Suppressor macrophage (primary cell): ENCODE data around the gene ZNF511.
A peak's percentile ranks its signal among the peaks of the same experiment; 100 is the strongest.
"Not testable (repeated sequence)": the region's sequence is repeated elsewhere in the genome, so short reads cannot be mapped to it uniquely, and the experiment has no call there.

Experiments used
- DNase-seq, 4 experiments: peaks; one replicate each; pipeline ENCODE4 v3.0.0-alpha.2; 2020 to 2022
- total RNA-seq, 17 experiments: gene quantifications; one replicate each; lab custom pipeline; 2026; ENCODE audit warnings: mixed read lengths in 6 of 17, inconsistent platforms in 3 of 17; lab: John Stamatoyannopoulos, UW

Gene ZNF511, protein sequence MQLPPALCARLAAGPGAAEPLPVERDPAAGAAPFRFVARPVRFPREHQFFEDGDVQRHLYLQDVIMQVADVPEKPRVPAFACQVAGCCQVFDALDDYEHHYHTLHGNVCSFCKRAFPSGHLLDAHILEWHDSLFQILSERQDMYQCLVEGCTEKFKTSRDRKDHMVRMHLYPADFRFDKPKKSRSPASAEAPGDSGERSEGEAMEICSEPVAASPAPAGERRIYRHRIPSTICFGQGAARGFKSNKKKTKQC
- total RNA-seq, result 1.1 to 11.0 (median 5.0) reads per million in 17 experiments

DNA sequence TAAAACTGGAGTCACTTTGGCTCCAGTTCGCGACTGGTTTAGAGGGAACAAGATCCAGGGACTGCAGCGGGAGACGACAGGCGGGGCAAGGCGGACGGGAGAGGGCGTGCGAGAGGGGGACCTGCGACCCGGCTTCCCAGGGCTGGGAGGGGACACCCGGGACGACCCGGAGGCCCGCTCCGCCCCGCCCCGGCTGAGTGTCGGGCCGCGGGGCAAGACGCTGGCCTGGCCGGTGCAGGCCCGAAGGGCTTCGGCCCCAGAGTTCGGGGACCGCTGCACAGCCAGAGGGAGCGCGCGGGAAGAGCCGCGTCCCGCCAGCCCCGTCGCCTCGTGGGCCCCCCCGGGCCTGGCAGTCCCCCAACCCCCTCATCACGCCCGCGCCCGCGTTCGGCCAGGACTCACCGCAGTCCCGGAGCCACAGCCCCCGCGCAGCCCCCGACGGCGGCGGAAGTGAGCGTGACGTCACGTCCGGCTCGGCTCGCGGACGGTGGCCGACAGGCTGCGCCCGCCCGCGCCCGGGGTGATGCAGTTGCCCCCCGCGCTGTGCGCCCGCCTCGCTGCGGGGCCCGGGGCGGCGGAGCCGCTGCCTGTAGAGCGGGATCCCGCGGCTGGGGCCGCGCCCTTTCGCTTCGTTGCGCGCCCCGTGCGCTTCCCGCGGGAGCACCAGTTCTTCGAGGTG is at the start of gene ZNF511, which contains the start of gene TUBGCP2:
ZNF511 (plus strand) TSS at position 494 of the 679 bp plus-strand sequence; CDS start at position 524, 30 bp downstream.
TUBGCP2 (minus strand) TSS at position 452 of the 679 bp plus-strand sequence. CDS start 5,931 bp downstream, outside the sequence.
- DNase-seq, result peak; percentile 93 to 96 (median 95)

DNA sequence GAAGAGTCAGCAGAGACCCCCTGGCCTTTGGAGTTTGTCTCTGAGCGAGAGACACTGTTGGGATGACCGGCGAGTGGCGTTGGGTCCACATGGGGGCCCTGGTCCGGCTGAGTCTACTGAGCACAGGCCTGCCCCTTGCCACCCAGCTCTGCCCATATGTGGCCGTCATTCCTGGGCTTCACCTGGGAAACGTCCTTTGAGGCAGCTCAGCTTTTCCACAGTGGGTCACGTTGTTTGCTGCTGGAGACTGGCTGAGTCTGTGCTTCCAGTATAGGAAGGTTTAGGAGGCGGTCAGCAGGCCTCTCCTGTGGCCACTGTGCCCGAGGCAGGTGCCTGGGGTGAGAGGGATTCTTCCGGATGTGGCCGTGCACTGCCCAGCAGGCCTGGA is 49.1 kb upstream of the ZNF511 start:
- no peak for DNase-seq

DNA sequence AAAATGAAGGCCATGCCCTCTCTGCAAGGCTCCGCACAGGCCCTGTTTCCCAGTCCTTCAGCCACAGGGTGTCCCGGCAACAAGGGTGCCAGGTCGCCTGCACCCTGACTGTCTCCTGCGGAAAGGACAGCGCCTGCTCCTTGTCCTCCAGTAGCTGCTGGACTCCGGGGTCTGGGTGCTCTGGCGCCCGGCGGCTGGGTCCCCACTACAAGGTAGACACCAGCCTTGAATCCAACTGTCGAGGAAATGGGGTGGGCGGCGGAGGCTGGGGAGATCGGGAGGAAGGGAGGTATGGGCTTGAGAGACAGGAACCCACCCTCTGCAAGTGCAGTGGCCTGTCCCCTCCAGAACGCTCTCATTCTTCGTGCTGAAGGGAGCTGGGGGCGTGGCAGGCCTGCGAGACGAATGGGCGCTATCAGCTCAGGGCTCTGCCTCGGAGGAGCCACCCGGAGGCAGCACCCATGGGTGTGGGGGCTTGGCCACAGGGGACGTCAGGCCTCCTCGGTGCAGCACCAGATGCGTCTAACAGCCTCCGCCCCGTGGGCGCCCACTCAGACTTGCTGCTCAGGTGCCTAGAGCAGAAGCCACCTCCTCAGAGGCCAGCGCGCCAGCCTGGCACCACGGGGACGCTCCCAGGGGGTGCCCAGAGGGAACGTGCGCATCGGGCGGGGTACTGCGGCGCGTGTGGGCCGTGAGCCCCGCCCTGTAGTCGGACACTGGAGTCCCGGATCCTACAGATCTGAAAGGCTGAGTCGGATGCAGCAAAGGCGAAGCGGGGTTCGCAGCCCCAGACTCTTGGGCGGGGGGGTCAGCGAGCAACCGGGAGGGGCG is 47.6 kb upstream of the ZNF511 start:
- peak; percentile 76 to 89 (median 81) for DNase-seq

DNA sequence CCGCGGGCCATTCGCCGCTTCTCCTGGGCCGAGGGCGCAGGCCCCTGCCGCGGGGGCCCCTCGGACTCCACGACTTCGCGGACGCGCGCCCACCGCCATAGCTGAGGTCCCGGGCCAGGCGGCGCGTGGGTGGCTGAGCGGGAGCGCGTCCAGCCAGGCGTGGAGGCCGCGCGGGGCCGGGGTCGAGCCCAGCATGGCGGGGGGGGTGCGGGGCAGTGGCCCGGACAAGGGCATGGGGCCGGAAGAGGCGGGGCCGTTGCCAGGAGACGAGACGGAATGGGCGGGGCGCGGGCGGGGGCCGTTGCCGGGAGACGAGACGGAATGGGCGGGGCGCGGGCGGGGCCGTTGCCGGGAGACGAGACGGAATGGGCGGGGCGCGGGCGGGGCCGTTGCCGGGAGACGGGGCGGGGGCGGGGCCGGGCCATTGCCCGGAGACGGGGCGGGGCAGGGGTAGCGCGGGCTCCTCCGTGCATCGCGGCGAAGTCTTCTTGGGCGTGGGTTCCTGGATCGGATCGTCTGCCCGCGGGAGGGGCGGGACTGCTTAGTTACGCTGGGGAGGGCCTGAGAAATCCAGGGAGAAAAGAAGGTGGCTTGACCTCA is 46.9 kb upstream of the ZNF511 start:
- DNase-seq, result peak; percentile 80 to 93 (median 88)

DNA sequence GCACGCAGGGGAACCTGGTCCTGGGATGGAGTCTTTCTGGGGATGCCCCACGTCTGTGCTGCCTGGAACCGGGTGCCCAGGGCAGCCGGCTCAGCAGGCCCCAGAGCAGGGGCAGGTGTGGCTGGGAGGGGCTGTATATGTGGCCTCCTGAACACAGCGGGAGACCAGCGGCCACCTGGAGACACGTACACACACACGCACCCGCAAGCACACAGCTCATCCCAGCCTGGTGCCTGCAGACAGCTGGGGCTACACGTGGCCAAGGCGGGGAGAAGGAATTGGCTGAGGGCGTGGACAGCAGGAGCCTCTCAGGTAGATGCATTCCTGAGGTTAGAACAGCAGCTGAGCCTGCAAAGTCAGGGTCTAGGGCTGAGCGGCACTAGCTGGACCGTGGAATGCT is 46.0 kb upstream of the ZNF511 start:
- DNase-seq, result no peak

DNA sequence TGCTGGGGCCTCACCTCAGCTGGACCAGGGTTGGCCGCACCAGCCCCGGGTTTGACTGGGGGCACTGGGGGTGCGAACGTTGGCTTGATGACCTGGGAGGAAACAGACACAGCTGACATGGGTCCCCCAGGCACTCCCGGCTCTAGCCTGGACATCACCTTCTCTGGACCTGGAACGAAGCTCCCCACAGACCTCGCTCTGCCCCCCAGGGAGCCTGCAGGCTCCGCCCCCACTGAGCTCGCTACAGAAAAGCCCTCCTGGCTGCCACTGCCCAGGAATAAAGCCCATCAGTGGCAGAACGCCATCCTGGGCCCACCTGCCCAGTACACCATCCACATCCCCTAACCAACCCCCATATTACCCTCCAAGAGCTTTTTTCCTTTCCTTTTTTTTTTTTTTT is 45.0 kb upstream of the ZNF511 start:
- no peak for DNase-seq

DNA sequence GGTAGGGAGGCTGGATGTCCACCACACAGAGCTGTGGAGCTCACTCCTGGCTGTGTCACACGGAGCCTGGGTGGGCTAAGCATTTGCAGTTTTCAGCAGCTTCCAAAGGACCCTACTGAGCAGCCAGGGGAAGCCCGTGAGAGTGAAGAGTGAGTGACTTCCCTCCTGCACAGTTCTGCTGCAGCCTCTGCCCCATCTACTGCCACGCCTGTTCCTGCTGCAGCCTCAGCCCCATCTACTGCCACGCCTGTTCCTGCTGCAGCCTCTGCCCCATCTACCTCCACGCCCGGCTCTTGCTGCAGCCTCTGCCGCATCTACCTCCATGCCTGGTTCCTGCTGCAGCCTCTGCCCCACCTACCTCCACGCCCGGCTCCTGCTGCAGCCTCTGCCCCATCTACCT is 44.3 kb upstream of the ZNF511 start:
- peak; percentile 53 to 77 (median 71) for DNase-seq

DNA sequence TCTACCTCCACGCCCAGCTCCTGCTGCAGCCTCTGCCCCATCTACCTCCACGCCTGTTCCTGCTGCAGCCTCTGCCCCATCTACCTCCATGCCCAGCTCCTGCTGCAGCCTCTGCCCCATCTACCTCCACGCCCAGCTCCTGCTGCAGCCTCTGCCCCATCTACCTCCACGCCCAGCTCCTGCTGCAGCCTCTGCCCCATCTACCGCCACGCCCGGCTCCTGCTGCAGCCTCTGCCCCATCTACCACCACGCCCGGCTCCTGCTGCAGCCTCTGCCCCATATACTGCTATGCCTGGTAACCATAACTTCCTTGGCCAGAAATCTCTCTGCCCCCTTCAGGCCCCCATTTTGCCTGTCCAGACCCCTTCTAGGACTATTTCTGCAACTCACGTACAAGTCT is 43.7 kb upstream of the ZNF511 start:
- not testable (repeated sequence) for DNase-seq

DNA sequence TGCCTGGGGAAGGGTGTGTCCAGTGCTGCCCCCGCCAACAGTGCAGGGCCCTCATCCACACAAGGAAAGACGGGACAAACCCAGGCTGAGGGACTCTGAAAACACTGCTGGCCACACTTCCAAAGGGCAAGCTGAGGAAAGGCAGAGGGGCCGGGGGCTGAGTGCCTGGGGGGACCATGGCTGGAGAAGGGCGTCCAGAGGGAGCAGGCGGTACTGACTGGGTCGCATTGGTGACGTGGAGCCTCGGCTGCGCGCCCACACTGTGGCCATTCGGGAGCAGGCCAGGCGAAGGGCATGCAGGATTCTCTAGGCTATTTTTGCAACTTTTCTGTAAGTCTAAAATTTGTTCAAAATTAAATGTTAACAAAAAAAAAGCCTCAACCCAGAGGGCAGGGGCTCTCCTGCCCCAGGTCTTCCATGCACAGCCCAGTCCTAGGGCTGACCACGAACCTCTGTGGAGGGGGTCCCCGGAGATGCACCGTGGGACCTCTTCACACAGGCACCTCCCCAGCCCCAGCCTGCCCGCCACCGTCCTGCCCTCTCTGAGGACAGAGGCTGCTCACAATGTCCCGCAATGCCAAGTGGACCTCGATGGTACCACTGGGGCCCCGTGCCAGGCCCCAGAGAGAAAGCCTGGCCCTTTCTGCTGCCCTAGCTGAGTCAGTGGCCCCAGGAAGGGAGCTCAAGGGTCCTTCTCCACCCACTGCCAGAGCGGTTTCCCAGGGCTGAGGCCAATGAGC is 42.5 kb upstream of the ZNF511 start:
- DNase-seq, result no peak

DNA sequence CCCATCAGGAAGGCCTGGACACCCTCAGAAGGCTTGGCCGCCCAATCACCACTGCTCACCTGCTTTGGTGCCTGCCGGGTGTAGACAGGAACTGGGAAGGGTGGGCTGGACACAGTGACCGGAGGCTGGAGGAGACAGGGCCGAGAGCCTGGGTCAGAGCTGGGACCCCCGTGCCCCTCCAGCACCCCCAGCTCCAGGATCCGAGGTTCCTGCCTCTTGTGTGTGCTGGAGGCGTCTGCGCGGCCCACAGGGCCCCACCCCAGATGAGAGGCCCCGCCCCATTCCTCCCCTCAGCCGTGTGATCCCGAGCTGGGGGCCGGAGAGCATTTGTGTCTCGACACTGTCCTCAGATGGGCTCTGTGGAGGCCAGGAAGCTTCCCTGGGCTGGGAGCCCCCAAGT is 41.4 kb upstream of the ZNF511 start:
- DNase-seq, result no peak

DNA sequence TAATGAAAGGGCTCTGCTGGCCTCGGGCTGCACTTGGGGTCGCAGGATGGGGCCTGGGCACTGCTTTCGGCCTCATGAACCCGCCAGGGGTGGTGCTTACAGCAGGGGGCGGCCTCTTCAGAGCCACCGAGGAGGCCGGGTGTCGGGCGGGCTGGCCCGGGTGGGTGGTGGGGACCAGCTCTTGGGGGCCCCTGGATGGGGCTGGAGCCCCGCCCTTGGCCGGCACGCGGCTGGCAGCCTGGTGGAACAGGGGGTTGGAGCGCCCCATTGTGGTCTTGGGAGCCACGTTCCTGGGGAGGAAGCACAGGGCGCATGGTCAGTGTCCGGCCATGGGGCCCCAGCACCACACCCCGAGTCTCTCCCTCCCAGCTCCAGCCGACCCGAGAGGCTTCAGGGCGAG is 40.9 kb upstream of the ZNF511 start:
- no peak for DNase-seq

DNA sequence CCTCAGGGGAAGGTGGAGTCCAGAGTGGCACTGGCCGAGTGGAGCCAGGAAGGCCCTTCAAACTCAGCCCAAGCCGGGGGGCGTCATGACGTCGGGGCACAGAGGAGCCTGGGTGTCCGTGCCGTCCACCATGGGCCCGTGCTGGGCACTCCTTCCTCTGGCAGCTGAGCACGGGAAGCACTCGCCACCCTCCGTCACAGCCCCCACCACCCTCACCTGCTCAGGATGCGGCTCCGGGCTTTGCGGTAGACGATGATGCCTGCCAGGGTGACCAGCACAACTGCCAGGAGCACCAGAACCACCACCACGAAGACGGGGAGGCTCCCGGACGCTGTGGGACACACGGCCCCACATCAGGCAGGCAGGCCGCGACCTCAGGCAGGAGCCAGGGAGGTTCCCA is 40.2 kb upstream of the ZNF511 start:
- no peak for DNase-seq

DNA sequence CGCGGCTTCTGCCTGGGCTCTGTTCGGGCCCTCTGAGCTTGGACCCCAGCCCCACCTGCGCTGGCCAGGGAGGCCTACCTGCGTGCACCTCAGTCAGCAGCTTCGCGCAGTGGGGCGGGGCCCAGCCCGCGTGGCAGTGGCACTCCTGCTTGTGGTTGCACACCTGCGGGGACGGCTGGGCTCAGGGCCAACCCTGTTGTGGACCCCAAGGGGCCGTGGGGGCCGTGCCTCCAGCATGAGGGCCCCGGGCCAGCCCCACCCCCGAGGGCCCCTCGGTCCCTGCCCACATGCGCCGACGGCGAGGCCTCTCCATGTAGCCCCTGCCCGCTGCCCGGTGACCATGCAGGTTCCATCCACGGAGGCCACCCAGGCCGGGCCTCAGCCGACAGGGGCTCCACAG is 39.3 kb upstream of the ZNF511 start:
- DNase-seq, result no peak

DNA sequence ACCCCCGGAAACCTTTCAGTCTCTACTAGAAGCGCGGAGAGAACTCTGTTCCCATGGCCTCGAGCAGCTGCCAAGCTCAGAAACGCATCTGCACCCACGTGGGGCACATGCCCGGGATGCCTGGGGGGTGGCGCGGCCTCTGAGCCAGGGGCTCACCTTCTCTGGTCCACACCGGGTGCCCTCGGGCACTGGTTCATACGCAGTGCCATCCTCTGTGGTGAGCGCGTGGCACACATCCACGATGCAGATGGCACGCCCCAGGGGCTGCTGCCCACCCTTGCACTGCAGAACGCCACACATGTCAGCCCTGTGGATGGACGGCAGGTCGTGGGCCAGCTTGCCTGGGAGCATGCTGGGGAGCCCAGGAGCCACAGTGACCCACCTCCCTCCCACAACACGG is 38.5 kb upstream of the ZNF511 start:
- DNase-seq, result no peak

DNA sequence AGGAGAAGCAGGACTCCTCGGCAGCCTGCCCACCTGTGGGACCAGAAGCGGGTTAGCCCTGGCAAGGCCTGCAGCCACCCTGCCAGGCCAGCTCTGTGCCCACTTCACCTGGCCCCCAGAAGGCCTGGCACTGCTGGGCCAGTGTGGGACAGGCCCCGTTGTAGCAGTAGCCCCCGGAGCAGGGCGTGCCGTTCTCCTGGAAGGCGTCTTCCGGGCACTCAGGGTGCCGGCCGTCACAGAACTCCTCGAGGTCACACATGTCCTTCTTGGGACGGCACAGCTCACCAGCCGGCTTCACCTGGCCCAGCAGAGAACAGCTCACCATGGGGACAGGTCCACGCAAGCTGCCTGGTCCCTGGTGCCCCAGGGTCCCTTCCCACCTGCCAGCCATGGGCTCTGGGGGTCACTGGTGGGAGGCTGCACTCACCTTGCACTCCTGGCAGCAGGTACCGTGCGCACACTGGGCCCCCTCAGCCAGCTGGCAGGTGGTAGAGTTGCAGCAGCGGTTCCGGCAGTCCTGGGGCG is 37.9 kb upstream of the ZNF511 start:
- no peak for DNase-seq

DNA sequence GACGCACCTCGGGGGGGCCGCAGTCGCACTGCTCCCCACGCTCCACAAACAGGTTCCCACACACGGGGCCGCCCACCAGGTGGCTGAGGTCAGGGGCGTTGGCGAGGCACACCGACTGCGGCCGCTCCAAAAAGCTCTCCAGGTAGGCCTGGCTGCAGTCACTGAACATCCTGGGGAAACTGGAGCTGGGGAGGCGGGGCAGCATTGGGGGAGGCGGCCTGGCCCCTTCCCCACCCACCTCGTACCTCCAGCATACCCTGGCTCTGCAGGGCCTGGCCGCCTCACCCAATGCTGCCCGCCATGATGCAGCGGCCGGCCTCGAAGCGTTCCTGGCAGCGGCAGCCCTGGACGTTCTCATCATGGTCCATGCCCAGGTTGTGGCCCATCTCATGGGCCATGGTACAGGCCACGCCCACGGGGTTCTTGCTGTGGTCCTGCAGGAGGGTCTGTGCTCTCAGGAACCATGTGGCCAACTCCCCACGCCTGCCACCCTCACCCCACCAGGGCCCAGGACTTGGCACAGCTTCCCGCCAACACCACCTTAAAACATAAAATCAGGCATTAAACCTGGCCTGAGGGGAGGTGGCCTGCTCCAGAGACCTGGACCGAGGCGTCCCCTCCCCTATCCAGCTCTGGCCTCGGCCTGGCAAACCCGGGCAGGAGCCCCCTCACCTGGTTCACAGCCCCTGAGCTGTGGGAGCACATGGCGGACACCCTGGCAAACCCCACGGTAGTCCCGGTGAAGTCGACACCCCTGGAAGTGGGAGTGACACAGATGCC is 37.0 kb upstream of the ZNF511 start:
- DNase-seq, result no peak

DNA sequence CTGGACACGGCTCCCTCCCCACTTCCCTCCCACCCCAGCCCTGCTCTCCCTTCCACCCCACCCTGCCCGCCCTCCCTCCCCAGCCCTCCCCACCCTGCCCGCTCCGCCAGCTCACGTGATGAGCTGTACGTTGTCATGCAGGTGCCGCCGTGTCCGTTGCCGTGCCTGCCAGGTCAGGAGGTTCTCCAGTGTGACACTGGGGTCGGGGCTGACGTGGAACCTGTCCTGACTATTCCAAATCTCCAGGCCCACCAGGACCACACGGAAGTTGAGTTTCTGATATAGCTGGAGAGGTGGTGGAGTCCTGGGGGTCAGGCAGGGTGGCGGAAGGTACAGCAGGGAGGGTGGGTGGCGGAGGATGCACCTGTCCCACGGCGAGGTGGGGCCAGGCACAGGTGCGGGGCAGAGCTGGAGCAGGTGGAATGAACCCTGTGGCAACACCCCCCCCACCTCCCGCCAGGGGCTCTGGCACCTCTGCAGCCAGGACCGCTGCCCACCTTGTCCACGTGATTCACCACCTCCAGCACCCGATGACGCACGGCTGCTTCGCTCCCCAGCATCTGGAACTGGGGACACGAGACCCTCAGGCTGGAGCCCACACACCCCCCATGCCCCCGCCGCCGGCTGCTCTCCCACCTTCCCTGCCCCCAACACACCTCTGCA is 36.3 kb upstream of the ZNF511 start:
- no peak for DNase-seq

DNA sequence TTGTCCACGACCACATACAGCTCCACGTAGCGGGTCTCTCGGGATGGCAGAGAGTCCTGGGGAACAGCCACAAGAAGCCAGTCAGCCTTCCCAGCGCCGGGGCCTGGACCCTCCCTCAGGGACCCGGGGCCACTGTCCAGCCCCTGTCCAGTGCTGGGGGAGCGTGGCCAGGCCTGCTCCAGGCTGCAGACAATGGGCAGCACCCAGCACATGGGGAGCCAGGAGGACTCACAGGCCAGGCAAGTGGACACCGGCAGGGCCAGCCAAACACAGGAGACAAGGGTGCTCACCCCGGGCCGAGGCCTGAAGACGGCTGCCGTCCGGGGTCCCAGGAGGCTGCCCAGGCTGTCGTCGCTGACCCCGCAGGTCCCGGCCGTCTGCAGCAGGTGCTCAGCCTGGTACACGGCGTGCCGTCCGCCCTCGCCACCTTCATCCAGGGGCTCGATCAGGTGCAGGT is 35.7 kb upstream of the ZNF511 start:
- DNase-seq, result no peak

DNA sequence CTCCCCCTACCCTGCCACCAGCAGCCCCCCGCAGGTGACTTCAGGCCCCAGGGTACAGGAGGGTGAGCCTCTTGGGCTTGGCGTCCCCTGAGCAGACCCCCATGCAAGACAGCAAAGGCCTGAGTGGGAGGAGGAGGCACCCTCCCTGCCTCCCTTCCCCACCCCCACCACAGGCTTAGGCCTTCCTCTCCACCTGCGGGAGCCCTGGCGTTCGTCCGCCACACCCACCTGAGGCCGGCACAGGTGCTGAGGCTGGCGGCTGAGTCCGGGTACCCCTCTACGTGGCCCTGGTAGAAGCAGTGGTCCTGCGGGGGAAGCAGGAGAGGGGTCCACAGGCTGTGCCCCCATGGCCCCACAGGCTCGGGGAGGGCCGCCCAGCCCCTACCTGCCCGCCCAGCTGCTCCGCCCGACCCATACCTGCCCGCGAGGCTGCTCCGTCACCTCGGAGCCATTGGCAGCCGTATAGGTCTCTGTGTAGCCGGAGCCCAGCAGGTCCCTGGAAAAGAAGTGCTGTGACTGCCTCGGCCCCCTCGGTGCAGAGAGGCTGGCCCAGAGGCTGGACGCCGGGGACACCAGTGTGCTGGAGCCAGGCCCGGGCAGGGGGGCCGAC is 35.1 kb upstream of the ZNF511 start:
- no peak for DNase-seq
